ENCODE results near the gene SPARC. TPM values are rescaled to one million over a fixed set of nuclear protein-coding genes. Genes with fewer than 3 reads are reported as not detected.

SPARC gene
- total RNA-seq, 6 experiments from 2014 or later, result 62.2 to 277 (median 109) TPM

DNA sequence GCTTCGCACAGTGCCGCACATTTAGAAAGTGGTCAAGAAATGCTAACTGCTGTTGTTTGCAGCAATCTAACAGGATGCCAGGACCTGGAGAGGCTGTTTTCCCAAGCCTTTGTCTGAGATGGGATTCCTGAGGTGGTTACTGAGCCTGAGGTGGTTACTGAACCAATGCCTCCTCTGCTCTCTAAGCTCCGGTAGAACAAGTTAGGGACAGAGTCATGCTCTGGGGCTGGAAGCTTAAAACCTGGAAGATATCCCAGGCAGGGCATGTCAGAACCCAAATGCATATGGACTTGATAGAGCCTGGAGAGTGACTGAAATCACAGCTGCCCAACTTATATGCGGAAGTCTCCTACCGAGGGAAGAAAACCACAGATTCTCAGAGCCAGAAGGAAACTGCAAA, 49.0 kb downstream of the SPARC start:
- H3K4me1 ChIP-seq, result no peaks in the 10 kb centered on the region
- H3K27me3 ChIP-seq, result no peaks in the 10 kb centered on the region
- intact Hi-C loops (cut with DNase I), result no loop called here
- no peak overlapping the region for H3K4me3 ChIP-seq
- DNase-seq (no peak), ATAC-seq (no peak)
- no peaks in the 10 kb centered on the region for H3K9me3 ChIP-seq
- TF ChIP-seq, protein P1, sequence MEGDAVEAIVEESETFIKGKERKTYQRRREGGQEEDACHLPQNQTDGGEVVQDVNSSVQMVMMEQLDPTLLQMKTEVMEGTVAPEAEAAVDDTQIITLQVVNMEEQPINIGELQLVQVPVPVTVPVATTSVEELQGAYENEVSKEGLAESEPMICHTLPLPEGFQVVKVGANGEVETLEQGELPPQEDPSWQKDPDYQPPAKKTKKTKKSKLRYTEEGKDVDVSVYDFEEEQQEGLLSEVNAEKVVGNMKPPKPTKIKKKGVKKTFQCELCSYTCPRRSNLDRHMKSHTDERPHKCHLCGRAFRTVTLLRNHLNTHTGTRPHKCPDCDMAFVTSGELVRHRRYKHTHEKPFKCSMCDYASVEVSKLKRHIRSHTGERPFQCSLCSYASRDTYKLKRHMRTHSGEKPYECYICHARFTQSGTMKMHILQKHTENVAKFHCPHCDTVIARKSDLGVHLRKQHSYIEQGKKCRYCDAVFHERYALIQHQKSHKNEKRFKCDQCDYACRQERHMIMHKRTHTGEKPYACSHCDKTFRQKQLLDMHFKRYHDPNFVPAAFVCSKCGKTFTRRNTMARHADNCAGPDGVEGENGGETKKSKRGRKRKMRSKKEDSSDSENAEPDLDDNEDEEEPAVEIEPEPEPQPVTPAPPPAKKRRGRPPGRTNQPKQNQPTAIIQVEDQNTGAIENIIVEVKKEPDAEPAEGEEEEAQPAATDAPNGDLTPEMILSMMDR (IDR thresholded peaks at IDR 0.05), result no peak
- no peak for TF ChIP-seq POLR2A (IDR thresholded peaks at IDR 0.05)
- 80% methylated on average over 3 of the region's 5 CpGs for WGBS (ENCODE audit: insufficient coverage, low coverage, low lambda C conversion rate, missing lambda C conversion rate)
- H3K27ac ChIP-seq, result no peak overlapping the region
- no peaks in the 10 kb centered on the region for H3K36me3 ChIP-seq

DNA sequence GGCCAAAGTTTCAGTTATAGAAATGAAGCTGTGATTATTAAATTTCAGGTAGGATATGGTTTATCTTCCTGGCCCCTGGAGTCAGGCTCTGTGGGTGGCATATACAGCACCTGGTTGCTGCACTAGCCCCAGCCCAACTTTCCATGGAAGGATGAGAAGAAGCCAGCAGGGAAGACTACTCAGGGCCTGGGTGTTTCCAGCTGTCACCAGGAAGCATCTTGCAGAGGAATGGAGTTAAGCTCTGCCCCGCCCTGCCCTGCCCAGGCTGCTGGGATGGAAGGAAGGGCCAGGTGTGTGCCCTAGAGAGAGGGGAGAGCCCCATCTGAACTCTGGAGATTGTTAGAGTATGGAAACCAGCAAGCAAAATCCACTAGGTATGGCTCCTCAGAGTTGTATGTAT, 52.8 kb downstream of the SPARC start:
- WGBS (ENCODE audit: insufficient coverage, low coverage, low lambda C conversion rate, missing lambda C conversion rate), result 40% methylated on average over 1 of the region's 1 CpG
- H3K27me3 ChIP-seq, result no peaks in the 10 kb centered on the region
- no peak overlapping the region for H3K4me3 ChIP-seq
- no peaks in the 10 kb centered on the region for H3K36me3 ChIP-seq
- ATAC-seq, result no peak
- no peaks in the 10 kb centered on the region for H3K4me1 ChIP-seq
- H3K9me3 ChIP-seq, result no peaks in the 10 kb centered on the region
- H3K27ac ChIP-seq, result no peak overlapping the region
- no peak for DNase-seq
- TF ChIP-seq, protein P1 (IDR thresholded peaks at IDR 0.05), result no peak
- no peak for TF ChIP-seq POLR2A (IDR thresholded peaks at IDR 0.05)
- intact Hi-C loops (cut with DNase I), result no loop called here

DNA sequence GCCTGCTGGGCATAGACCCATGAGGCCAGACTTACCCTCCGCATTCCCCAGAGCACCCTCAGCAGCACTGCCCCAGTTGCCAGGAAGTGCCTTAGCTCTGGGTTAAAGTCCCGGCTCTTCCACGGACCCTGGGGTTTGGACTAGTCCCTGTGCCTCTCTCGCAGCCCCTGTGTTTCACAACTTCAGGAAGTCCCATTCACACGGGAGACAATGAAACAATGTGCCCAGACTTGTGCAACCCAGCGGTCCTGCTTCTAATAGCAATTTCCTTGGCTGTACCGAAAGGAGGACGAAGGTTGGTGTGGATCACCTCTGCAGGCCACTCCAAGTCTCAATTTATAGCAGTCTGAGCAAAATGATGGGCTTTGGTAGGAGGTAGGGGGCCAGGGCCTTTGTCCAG, 53.8 kb downstream of the SPARC start:
- ATAC-seq, result no peak
- H3K27ac ChIP-seq, result no peak overlapping the region
- H3K4me3 ChIP-seq, result no peak overlapping the region
- no CpG with 5 or more reads among the region's 8 CpGs for WGBS (ENCODE audit: insufficient coverage, low coverage, low lambda C conversion rate, missing lambda C conversion rate)
- TF ChIP-seq, protein P1 (IDR thresholded peaks at IDR 0.05), result no peak
- TF ChIP-seq POLR2A (IDR thresholded peaks at IDR 0.05), result no peak
- intact Hi-C loops (cut with DNase I), result no loop called here
- H3K36me3 ChIP-seq, result no peaks in the 10 kb centered on the region
- H3K4me1 ChIP-seq, result no peaks in the 10 kb centered on the region
- no peaks in the 10 kb centered on the region for H3K9me3 ChIP-seq
- H3K27me3 ChIP-seq, result no peaks in the 10 kb centered on the region
- no peak for DNase-seq

DNA sequence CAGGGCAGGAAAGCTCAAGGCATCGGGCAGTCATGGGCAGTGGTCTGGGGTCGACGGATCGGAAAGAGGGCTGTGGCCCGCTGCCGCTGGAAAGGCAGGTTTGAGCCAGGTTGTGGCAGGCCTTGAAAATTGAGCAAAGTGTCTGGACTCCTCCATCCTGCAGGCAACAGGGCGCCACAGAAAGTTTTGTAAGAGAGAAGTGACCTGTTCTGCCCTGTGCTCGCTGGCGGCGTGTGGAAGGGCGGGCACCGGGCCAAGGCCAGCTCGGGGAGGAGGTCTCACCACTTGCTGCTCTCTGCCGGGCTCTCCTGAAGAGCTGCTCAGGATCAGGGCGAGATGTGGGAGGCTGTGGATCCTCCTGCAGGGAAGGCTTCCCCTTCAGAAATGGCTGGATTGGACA, 54.2 kb downstream of the SPARC start:
- Histone ChIP-seq H3K36me3 (no peaks in the 10 kb centered on the region), H3K27me3 (no peaks in the 10 kb centered on the region), H3K9me3 (no peaks in the 10 kb centered on the region), H3K4me1 (no peaks in the 10 kb centered on the region), H3K27ac (no peak overlapping the region), H3K4me3 (no peak overlapping the region)
- TF ChIP-seq, protein P1 (IDR thresholded peaks at IDR 0.05), result no peak
- no peak for TF ChIP-seq POLR2A (IDR thresholded peaks at IDR 0.05)
- ATAC-seq, result no peak
- no peak for DNase-seq
- 72% methylated on average over 10 of the region's 15 CpGs for WGBS (ENCODE audit: insufficient coverage, low coverage, low lambda C conversion rate, missing lambda C conversion rate)
- intact Hi-C loops (cut with DNase I), result no loop called here

DNA sequence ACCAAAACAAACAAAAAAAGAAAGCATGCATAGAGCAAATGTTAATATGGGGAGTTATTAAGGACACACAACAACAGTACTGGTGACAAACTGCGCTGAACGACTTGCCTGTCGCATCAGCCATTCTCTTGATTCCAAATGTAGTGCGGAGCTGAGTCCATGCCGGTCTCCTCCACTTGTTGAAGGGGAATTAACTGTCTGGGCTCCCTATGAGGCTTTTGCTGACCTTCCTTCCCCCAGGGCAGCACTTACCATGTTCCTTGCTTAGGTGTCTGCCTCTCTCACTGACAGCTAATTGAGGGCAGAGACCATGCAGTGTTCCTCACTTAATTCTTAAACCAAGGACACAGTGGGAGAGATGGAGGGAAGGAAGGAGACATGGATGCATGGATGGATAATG, 54.8 kb downstream of the SPARC start:
- DNase-seq (no peak), ATAC-seq (no peak)
- H3K27me3 ChIP-seq, result no peaks in the 10 kb centered on the region
- TF ChIP-seq, protein P1 (IDR thresholded peaks at IDR 0.05), result no peak
- no peak for TF ChIP-seq POLR2A (IDR thresholded peaks at IDR 0.05)
- no peaks in the 10 kb centered on the region for H3K4me1 ChIP-seq
- H3K27ac ChIP-seq, result no peak overlapping the region
- H3K36me3 ChIP-seq, result no peaks in the 10 kb centered on the region
- no peaks in the 10 kb centered on the region for H3K9me3 ChIP-seq
- intact Hi-C loops (cut with DNase I), result no loop called here
- H3K4me3 ChIP-seq, result no peak overlapping the region
- 100% methylated on average over 2 of the region's 5 CpGs for WGBS (ENCODE audit: insufficient coverage, low coverage, low lambda C conversion rate, missing lambda C conversion rate)
